Naive B cell (primary cell): ENCODE data around the gene JPT1. TPM values are rescaled to one million over a fixed set of nuclear protein-coding genes. Genes with fewer than 3 reads are reported as not detected.

Source experiments
- ATAC-seq, 2 donors: fragments of 150-1000 bp; cut with Tn5 transposase; 2 replicates each; pipeline ENCODE4 v1.10.0; 2021; ENCODE audit warnings: low read depth in 2 of 2, mild to moderate bottlenecking in 2 of 2, moderate library complexity in 2 of 2
- DNase-seq: peaks from one replicate; pipeline ENCODE4 v3.0.0; 2022
- H3K27ac Mint-ChIP-seq, 6 donors: one replicate each; pipeline ENCODE4 v1.8.0; 2020 to 2022; ENCODE audit warnings: mild to moderate bottlenecking in 6 of 6, mixed read lengths in 6 of 6, moderate library complexity in 5 of 6, inconsistent platforms in 2 of 6
- H3K27me3 Mint-ChIP-seq, 3 donors: one replicate each; pipeline ENCODE4 v1.8.0; 2021 to 2022; ENCODE audit warnings: mixed read lengths in 3 of 3, mild to moderate bottlenecking in 1 of 3
- H3K36me3 Mint-ChIP-seq, 2 donors: one replicate each; pipeline ENCODE4 v1.8.0; 2020 to 2022; ENCODE audit warnings: mixed read lengths in 2 of 2, inconsistent platforms in 1 of 2, mild to moderate bottlenecking in 1 of 2
- H3K4me1 Mint-ChIP-seq, 3 donors: one replicate each; pipeline ENCODE4 v1.8.0; 2020 to 2022; ENCODE audit warnings: mixed read lengths in 3 of 3, inconsistent platforms in 1 of 3, mild to moderate bottlenecking in 1 of 3, moderate library complexity in 1 of 3
- H3K4me3 Mint-ChIP-seq, 8 donors: one replicate each; pipeline ENCODE4 v1.8.0; 2020 to 2022; ENCODE audit warnings: mild to moderate bottlenecking in 8 of 8, mixed read lengths in 8 of 8, moderate library complexity in 8 of 8, inconsistent platforms in 2 of 8
- H3K9me3 Mint-ChIP-seq, 7 donors: one replicate each; pipeline ENCODE4 v1.8.0; 2020 to 2022; ENCODE audit warnings: mixed read lengths in 7 of 7, mild to moderate bottlenecking in 5 of 7, inconsistent platforms in 2 of 7, moderate library complexity in 1 of 7
- polyA plus RNA-seq, 6 donors: library from polyadenylated mRNA; unstranded; fragments of 300-500 nt; fragmentation: Illumina TruSeq; gene quantifications; one replicate each; pipeline ENCODE4 v1.2.3, GENCODE V29; 2021; ENCODE audit warnings: low read depth in 6 of 6

The JPT1 gene
- polyA plus RNA-seq, 6 donors from 2014 or later = 56.8 to 80.5 (median 72.7) TPM

- ATAC-seq (no peak), DNase-seq (no peak)
- H3K27me3 Mint-ChIP-seq = no peaks in the 10 kb centered on the region
- peaks cover 44 to 74% (median 69%) of the 10 kb centered on the region in 3 donors for H3K4me1 Mint-ChIP-seq
- H3K9me3 Mint-ChIP-seq = no peaks in the 10 kb centered on the region
- peak overlapping the region in 7 of 8 donors; percentile 9 to 95 (median 88) for H3K4me3 Mint-ChIP-seq
- H3K27ac Mint-ChIP-seq = peak overlapping the region in 3 of 6 donors; percentile 82 to 95 (median 87)
- peaks cover 0 to 15% of the 10 kb centered on the region in 2 donors for H3K36me3 Mint-ChIP-seq
These were observed 38.8 kb downstream of the JPT1 start for GRCh38 chr17:75115555-75115954.

DNA sequence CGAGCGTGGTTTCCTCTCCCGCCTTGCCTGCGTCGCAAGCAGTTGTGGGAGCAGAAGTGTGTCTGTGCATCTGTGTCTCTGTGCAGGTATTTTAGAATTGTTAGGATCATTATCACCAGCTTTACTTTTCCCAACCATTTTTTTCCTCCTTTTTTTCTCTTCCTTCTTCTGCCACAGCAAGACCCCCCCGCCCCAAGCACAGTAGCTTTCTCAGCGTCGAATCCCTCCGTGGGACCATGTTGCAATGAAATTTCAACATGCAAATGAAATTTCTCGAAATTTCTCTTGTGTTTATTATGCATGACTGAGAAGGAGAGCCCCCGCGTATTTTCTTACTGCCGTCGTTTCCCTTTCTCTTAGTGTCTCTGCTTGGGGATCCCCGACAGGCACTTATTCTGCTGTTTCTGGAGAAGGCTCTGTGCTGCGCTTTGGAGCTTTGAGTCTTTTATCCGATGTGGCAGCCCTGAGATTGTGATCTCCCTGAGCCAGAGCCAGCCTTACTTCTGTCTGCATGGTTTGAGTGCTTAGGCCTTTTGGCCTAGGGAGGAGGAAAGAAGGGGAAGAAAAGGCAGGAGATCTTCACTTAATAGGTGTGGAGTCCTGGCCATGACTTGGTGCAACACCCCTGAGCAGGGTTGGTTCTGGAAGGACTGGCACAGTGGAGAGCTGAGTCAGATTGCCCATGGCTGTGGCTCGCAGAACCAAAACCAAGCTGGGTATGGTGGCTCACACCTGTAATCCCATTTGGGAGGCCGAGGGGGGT, 39.6 kb downstream of the JPT1 start:
- Mint-ChIP-seq H3K27ac (peak overlapping the region; percentile 87 to 98 (median 94)), H3K4me3 (peak overlapping the region; percentile 85 to 95 (median 92)), H3K4me1 (peaks cover 44 to 76% (median 67%) of the 10 kb centered on the region in 3 donors), H3K9me3 (no peaks in the 10 kb centered on the region), H3K36me3 (peaks cover 0 to 8% of the 10 kb centered on the region in 2 donors), H3K27me3 (no peaks in the 10 kb centered on the region)
- peak; percentile 41 for DNase-seq
- peak; percentile 64 to 70 for ATAC-seq

DNA sequence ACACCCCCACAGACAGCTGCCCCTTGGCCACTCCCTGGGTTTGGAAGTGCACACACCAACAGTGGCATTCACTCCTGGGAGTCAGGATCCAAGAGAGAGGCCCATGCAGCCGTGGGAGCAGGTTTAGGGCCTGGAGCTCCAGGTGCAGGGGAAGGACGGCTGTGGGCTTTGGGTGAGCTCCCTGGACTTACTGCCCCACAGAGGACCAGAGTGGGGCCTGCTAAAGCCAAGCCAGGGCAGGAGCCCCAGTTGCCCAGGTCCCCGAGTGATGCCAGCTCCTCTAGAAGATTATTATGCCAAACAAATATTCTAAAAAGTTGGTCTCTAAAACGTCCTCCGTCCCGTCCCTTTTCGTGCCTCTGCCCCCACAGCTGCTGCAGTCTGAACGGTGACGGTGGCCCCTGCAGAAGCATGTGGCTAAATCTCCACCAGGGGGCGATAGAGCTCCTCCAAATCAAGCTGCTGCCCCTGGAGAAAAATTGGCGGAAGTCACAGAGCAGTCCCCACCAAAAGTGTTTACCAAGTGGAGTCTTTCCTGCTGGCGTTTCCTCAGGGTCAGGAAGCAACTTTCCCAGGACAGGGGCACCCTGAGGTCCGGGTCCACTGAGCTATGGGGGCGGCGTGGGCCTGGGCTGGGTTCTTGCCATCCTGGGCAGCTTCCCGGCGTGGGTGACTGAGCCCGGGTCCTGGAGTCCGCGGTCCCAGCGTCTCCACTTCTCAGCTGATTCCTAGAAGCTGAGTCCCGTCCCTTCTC, 40.3 kb downstream of the JPT1 start:
- peak overlapping the region; percentile 87 to 98 (median 93) for H3K27ac Mint-ChIP-seq

DNA sequence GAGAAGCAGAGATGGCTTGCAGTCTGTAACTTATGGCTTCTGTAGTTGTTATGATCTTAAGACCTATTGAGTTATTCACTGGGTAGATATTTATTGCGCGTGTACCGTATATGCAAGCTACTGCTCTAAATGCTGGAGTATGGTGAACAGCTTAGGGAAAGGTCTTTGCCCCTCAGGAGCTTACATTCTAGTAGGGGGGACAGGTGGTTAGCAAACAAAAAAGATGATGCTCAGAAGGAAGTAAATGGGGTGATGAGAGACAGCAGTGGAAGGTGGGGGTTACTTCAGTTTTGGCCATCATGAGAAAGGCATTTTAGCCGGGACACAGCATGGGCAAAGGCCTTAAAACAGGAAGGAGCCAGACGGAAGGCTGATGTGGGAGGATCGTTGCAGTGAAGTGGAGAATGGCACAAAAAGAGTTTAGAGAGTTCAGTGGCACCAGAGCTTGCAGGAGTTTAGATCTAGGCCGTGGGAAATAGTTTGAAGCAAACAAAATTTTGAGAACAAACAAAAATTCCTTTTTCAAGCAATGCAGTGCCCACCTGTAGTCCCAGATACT, 42.5 kb downstream of the JPT1 start:
- H3K4me1 Mint-ChIP-seq = peaks cover 29 to 59% (median 52%) of the 10 kb centered on the region in 3 donors
- H3K27me3 Mint-ChIP-seq = peaks cover 0 to 2% (median 0%) of the 10 kb centered on the region in 3 donors
- no peaks in the 10 kb centered on the region for H3K9me3 Mint-ChIP-seq
- H3K36me3 Mint-ChIP-seq = peaks cover 0 to 8% of the 10 kb centered on the region in 2 donors
- DNase-seq (no peak), ATAC-seq (no peak)
- H3K27ac Mint-ChIP-seq = peak overlapping the region in 2 of 6 donors; percentile 44 to 80
- peak overlapping the region in 7 of 8 donors; percentile 17 to 89 (median 77) for H3K4me3 Mint-ChIP-seq

More for the DNA sequence above, 40.3 kb downstream of the JPT1 start:
- H3K4me1 Mint-ChIP-seq = peaks cover 41 to 76% (median 71%) of the 10 kb centered on the region in 3 donors
- H3K36me3 Mint-ChIP-seq = peaks cover 0 to 8% of the 10 kb centered on the region in 2 donors
- H3K27me3 Mint-ChIP-seq = no peaks in the 10 kb centered on the region
- no peaks in the 10 kb centered on the region for H3K9me3 Mint-ChIP-seq
- peak overlapping the region; percentile 85 to 95 (median 92) for H3K4me3 Mint-ChIP-seq
- peak; percentile 66 to 67 for ATAC-seq
- DNase-seq = peak; percentile 88

- peak overlapping the region; percentile 79 to 93 (median 88) for H3K4me3 Mint-ChIP-seq
- H3K9me3 Mint-ChIP-seq = no peaks in the 10 kb centered on the region
- no peak for ATAC-seq
- H3K36me3 Mint-ChIP-seq = peaks cover 0 to 8% of the 10 kb centered on the region in 2 donors
- H3K27me3 Mint-ChIP-seq = peaks cover 0 to 15% (median 0%) of the 10 kb centered on the region in 3 donors
- no peak for DNase-seq
- peak overlapping the region in 4 of 6 donors; percentile 39 to 69 (median 62) for H3K27ac Mint-ChIP-seq
- H3K4me1 Mint-ChIP-seq = peaks cover 29 to 46% (median 45%) of the 10 kb centered on the region in 3 donors
These were observed 43.9 kb downstream of the JPT1 start for GRCh38 chr17:75110234-75110937.

DNA sequence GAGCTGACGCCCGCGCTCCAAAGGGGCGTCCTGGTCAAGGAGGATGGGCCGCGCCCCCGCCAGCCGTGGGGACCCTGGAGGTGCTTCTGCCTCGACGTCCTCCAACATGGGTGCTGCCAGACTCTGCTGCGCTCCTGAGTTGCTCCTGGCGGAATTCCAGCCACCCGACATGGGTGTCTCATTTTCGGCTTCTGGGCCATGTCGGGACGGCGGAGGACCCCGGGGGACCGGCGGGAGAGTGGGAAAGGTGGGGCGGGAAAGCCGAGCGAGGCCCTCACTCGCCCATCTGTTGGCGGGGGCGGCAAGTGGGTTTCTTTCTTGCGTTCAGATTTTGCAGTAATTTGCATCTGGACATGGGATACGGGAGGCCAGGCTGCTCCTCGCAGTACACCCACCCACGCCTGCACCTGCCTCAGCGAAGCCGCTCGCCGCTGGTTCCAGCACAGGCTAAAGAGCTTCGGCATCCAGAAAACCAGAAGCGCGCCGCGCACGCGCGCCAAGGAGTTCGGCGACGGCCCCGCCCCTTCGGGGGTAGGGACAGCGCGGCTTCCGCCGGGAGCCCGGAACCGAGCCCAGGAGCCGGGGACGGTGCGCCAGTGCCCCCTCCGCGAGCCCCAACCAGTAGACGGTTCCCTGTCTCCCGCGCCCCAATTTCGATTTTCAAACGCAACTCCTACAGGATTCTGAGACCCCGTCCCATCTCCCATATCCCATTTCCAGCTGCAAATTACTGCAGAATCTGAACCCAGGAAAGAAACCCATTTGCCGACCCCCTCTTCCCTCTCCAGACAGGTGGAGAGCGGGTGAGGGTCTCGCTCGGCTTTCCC, 44.7 kb downstream of the JPT1 start, which contains the start of gene ARMC7:
Gene ARMC7, plus strand, starts transcription at position 563 of the 827 bp plus-strand sequence. CDS start 320 bp downstream, outside the sequence.
- peak within 1 kb of the TSS; percentile 39 to 93 (median 66) for H3K27ac Mint-ChIP-seq
- ATAC-seq = peak; percentile 74 to 75
- peak; percentile 91 for DNase-seq
- peak within 1 kb of the TSS; percentile 79 to 93 (median 88) for H3K4me3 Mint-ChIP-seq
- H3K27me3 Mint-ChIP-seq = peaks cover 0 to 15% (median 0%) of the 10 kb centered on the region in 3 donors
- peaks cover 24 to 38% (median 38%) of the 10 kb centered on the region in 3 donors for H3K4me1 Mint-ChIP-seq
- no peaks in the 10 kb centered on the region for H3K9me3 Mint-ChIP-seq
- peaks cover 0 to 8% of the 10 kb centered on the region in 2 donors for H3K36me3 Mint-ChIP-seq

- DNase-seq = no peak
These were observed 45.3 kb downstream of the JPT1 start for GRCh38 chr17:75109046-75109406.

DNA sequence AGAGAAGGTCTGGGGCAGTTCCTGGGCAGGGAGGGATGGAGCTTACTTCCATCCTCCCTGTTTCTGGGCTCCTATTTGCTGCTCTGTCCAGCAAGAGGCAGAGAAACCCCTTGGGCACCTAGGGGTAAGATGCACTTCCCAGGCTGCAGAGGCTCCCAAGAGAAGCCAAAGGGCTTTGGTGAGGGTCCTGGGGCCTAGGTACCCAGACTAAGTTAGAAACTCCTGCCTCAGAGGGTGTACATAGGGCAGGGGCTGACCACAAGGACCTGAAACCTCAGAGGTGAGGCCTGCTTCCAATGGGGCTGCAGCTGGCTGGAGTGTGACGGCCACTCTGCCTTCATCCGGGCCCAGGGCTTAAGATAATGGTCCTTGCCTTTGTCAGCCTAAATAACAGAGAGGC, 46.1 kb downstream of the JPT1 start:
- Mint-ChIP-seq H3K9me3 (no peaks in the 10 kb centered on the region), H3K4me1 (peaks cover 19 to 32% (median 26%) of the 10 kb centered on the region in 3 donors), H3K36me3 (peaks cover 0 to 8% of the 10 kb centered on the region in 2 donors), H3K4me3 (peak overlapping the region; percentile 30 to 92 (median 86)), H3K27ac (no peak overlapping the region), H3K27me3 (peaks cover 0 to 15% (median 0%) of the 10 kb centered on the region in 3 donors)
- no peak for DNase-seq
- ATAC-seq = no peak

More at GRCh38 chr17:75109046-75109406, 45.3 kb downstream of the JPT1 start:
- peaks cover 0 to 15% (median 0%) of the 10 kb centered on the region in 3 donors for H3K27me3 Mint-ChIP-seq
- no peaks in the 10 kb centered on the region for H3K9me3 Mint-ChIP-seq
- peak overlapping the region; percentile 79 to 93 (median 88) for H3K4me3 Mint-ChIP-seq
- ATAC-seq = peak; percentile 20
- H3K36me3 Mint-ChIP-seq = peaks cover 0 to 8% of the 10 kb centered on the region in 2 donors
- H3K4me1 Mint-ChIP-seq = peaks cover 19 to 32% (median 32%) of the 10 kb centered on the region in 3 donors
- peak overlapping the region in 4 of 6 donors; percentile 61 to 93 (median 80) for H3K27ac Mint-ChIP-seq

GRCh38 chr17:75105126-75106080, 48.9 kb downstream of the JPT1 start:
- ATAC-seq (no peak), DNase-seq (no peak)
- H3K27ac Mint-ChIP-seq = peak overlapping the region in 3 of 6 donors; percentile 72 to 85 (median 85)

GRCh38 chr17:75103601-75104554, 50.4 kb downstream of the JPT1 start:
- Mint-ChIP-seq H3K36me3 (no peaks in the 10 kb centered on the region), H3K27ac (peak overlapping the region; percentile 66 to 84 (median 80)), H3K4me1 (peaks cover 14 to 25% (median 17%) of the 10 kb centered on the region in 3 donors), H3K27me3 (peaks cover 0 to 16% (median 5%) of the 10 kb centered on the region in 3 donors), H3K9me3 (no peaks in the 10 kb centered on the region), H3K4me3 (peak overlapping the region in 3 of 8 donors; percentile 10 to 57 (median 29))
- no peak for ATAC-seq
- no peak for DNase-seq

More at GRCh38 chr17:75105126-75106080, 48.9 kb downstream of the JPT1 start:
- Mint-ChIP-seq H3K4me3 (peak overlapping the region in 2 of 8 donors; percentile 22 to 62), H3K36me3 (no peaks in the 10 kb centered on the region), H3K4me1 (peaks cover 18 to 28% (median 22%) of the 10 kb centered on the region in 3 donors), H3K27me3 (peaks cover 0 to 15% (median 5%) of the 10 kb centered on the region in 3 donors), H3K9me3 (no peaks in the 10 kb centered on the region)
